SK-N-MC (cell line): ENCODE results near the gene KLHL1.

Experiments used
- EZH2 ChIP-seq: fragments of 200-600 bp; sonication (generic); IDR thresholded peaks from one replicate; pipeline ENCODE4 v1.6.1; 2017; ENCODE audit warnings: antibody characterized with exemption
- FOXP2 ChIP-seq: optimal IDR thresholded peaks from 2 replicates; pipeline ENCODE3; 2011; ENCODE audit warnings: mild to moderate bottlenecking, moderate library complexity; ENCODE audit not compliant: insufficient read depth; ENCODE audit errors: extremely low read length, control extremely low read depth
- POLR2AphosphoS5 ChIP-seq: IDR thresholded peaks from 2 replicates; pipeline ENCODE4 v1.6.1; 2012; ENCODE audit warnings: mild to moderate bottlenecking, low read depth, low read length, borderline replicate concordance

GRCh38 chr13:69820180-69820579, 288.1 kb downstream of the KLHL1 start:
- TF ChIP-seq POLR2AphosphoS5 (no peak), EZH2 (no peak), FOXP2 (no peak)
